ENCODE measurements around the gene SRD5A1.
"Not testable (repeated sequence)": the region's sequence is repeated elsewhere in the genome, so short reads cannot be mapped to it uniquely, and the experiment has no call there.

Gene SRD5A1

DNA sequence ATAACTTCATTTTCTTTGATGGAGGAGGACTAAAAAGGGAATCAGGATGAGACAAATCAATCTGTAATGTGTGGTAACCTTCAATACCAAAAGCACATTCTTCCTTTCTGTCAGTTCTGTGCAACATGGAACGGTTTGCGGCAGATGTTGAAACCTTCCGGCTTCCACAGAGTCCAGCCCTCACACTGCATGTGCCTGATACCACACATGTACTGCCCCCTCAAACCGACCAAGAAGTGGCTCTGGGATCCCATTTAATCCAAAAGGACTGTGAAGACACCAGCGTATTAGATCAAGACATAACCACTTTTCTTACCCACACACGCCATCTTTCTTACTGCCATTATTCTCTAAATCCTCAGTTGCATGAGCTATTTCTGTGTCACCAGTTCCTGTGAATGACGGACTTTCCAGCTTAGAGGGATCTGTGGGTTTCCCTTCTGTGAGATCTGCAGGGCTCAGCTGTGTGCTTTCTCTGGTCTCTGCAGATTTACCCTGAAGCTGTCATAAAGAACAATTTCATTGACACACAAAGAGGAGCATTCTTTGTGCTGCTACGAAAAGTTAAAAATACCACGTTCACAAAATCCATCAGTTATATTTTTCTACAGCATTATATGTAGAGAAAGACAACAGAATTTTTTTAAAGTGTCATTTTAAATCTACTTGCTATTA is 26.2 kb upstream of the SRD5A1 start:
- no peak for DNase-seq

- no peak for DNase-seq
Measured at GRCh38 chr5:6607559-6607936, 25.7 kb upstream of the SRD5A1 start.

DNA sequence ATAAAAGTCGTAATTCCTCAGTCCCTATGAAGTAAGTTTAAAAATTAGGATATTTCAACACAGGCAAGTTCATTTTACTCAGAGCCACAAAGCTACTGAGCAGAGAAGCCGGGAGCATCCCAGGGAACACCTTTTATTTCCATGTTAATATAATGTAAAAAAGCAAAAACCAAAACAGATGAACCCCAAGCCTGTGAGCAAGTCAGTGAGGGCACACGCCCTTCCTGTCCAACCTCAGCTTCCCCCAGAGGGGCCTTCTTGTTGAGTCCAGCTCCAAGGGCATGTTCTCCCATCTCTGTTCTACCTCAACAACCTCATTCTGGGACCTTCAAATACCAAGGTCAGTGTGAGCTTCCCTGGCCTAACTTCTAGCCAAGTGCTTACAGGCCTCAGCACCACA is 25.2 kb upstream of the SRD5A1 start:
- no peak for DNase-seq

DNA sequence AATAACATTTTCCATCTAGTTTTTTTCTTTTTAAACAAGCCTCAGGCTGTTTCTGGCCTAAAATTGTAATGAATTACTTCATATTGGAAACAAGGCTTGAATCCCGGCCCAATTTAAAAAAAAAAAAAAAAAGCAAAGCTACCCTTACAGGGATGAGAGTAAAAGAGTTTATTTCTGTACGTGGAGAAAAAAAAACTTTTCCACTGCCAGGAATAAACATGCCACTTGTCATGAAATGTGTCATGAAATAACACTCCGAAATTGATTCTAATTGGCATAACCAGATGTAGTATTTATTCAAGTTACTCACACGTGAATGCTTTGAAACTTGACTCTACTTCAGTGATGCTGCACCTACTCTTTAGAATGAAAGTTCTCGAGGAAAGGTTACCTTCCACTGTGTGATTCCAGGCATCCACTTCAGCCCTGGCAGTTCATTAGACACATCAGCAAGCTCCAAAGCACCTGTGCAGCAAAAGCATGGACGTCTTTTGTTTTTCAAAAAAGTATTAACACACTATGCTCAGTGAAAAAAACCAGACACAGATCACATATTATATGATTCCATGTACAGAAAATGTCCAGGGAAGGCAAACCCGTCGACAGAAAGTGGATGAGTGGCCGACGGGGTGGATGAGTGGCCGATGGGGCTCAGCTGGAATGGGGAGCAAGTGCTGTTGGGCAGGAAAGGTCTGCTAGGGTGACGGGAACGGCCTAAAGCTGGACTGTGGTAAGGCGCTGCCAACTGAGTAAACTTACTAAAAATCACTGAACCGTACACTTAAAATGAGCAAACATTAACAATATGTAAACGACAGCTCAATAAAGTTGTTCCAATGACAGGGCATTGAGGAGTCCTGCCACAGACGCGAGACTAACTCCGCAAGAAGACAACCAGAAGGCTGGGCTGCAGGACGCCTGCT is 21.6 kb upstream of the SRD5A1 start:
- no peak for DNase-seq

- DNase-seq, result no peak
Measured at GRCh38 chr5:6615034-6615815, 18.0 kb upstream of the SRD5A1 start.

- DNase-seq, result no peak
Measured at GRCh38 chr5:6616632-6617031, 16.6 kb upstream of the SRD5A1 start.

DNA sequence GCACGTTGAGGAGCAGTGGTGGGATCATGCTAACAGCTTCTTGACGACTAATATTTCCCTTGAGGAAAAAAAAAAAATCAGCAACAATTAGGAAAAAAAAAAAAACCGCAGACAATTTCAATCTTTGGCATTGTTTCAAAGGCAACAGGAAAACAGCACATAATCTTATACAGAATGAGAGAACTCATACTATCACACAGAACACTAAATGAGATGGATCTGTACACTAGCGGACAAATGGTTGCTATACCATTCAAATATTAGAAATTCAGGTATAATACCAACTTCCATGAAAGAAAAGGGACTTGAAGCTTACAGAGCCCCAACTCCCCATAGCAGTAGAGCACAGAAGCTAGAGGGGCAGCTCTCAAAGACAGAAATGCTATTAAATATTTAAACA is 10.0 kb upstream of the SRD5A1 start:
- no peak for DNase-seq

DNA sequence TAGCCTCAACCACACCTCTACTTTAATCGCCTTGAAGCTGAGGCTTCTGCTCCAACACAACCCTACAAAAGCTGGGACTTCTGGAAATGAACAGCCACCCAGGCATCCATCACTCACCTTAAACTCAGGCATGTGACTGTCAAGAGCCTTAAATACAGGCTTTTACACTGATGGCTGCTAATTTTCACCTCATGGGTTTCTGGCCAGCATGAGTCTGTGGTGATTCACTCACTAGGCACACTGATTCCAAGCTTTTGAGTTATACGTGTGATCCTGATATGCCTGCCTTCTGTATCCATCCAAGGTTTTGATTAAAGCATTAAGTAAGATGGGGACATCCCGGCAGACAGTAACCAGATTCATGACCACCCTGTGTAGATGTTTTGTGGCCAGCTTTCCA is 9.3 kb upstream of the SRD5A1 start:
- no peak for DNase-seq

GRCh38 chr5:6626508-6626907 is 6.7 kb upstream of the SRD5A1 start:
- DNase-seq, result no peak

- DNase-seq, result no peak
Measured at GRCh38 chr5:6631441-6631840, 1.8 kb upstream of the SRD5A1 start.

- no peak for DNase-seq
Measured at GRCh38 chr5:6632324-6632887, 834 bp upstream of the SRD5A1 start.

DNA sequence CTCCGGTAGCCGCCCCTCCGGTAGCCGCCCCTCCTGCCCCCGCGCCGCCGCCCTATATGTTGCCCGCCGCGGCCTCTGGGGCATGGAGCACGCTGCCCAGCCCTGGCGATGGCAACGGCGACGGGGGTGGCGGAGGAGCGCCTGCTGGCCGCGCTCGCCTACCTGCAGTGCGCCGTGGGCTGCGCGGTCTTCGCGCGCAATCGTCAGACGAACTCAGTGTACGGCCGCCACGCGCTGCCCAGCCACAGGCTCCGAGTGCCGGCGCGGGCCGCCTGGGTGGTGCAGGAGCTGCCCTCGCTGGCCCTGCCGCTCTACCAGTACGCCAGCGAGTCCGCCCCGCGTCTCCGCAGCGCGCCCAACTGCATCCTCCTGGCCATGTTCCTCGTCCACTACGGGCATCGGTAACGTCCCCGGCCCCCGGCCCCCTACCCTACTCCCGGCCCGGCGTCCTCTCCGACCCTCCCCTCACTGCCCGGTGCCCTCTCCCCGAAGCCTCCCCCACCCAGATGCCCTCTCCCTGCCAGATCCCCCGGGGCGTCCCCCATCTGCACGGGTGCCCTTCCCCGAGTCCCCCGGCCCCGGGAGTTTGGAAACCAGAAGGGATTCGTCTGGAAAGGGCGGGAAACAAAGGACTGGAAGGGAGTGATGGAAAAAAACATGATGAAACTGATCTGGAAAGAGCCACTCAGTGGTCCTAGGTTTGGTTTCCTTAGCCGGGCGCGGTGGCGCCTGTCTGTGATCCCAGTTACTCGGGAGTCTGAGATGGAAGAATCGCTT is 417 bp downstream of the SRD5A1 start:
- DNase-seq, result no peak

DNA sequence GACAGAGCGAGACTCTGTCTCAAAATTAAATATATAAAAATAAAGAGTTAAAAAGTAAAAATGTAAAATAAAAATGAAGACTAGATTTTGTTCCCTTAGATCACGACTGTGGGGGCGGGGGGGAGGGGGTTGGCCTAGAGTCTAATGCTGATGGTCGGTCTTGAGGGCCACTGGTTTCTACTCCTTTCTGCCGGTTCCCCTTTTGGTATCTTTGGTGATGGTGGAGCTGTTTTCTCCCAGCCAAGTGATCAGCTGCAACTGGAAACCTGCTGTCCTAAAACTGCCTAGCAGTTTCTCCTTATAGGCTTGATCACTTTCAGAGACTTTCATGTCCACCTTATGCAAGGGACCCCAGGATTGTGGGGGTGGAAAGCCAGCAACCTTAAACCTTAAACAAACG is 1.1 kb downstream of the SRD5A1 start:
- DNase-seq, result no peak

- DNase-seq, result no peak
Measured at GRCh38 chr5:6634788-6635430, 1.7 kb downstream of the SRD5A1 start.

DNA sequence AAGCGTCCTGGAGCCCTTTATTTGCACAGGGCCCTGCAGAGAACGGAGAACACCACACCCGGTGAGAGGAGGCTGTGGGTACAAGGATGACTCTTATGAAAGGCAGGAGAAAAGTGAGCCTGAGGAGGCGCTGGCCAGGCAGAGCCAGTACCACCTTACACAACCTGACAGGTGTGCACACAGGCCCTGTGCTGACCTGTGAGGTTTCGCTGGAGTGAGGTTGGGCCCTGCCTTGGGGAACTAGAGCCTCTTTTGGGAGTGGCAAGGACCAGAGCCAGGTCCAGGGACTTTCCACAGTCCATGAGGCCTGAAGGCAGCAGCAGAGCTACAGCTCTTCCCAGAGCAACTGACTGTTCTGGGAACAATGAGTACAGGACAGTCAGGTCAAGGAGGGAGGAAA is 3.1 kb downstream of the SRD5A1 start:
- no peak for DNase-seq

DNA sequence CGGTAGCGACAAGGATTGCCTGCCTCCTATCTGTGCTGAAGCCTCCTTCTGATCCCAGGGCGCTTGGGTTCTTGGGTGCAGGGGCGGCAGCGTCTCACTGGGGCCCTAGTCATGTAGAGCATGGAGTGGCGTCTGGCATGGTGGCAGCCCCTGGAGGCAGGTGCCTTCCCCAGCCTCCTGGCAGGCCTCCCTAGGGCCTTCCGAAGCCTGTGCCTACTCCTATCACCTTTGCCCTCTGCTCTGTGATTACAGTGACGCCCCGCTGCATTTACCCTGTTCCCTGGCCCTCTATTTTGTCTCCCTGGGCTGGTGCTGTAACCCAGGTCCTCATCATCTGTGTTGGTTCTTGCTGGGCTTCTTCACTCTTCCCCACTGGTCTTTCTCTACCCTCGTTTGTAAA is 3.8 kb downstream of the SRD5A1 start:
- DNase-seq, result no peak

GRCh38 chr5:6637590-6637989 is 4.3 kb downstream of the SRD5A1 start:
- no peak for DNase-seq

- no peak for DNase-seq
Measured at GRCh38 chr5:6638236-6638635, 5.0 kb downstream of the SRD5A1 start.

- DNase-seq, result no peak
Measured at GRCh38 chr5:6642655-6643054, 9.4 kb downstream of the SRD5A1 start.

- no peak for DNase-seq
Measured at GRCh38 chr5:6644794-6645241, 11.6 kb downstream of the SRD5A1 start.

DNA sequence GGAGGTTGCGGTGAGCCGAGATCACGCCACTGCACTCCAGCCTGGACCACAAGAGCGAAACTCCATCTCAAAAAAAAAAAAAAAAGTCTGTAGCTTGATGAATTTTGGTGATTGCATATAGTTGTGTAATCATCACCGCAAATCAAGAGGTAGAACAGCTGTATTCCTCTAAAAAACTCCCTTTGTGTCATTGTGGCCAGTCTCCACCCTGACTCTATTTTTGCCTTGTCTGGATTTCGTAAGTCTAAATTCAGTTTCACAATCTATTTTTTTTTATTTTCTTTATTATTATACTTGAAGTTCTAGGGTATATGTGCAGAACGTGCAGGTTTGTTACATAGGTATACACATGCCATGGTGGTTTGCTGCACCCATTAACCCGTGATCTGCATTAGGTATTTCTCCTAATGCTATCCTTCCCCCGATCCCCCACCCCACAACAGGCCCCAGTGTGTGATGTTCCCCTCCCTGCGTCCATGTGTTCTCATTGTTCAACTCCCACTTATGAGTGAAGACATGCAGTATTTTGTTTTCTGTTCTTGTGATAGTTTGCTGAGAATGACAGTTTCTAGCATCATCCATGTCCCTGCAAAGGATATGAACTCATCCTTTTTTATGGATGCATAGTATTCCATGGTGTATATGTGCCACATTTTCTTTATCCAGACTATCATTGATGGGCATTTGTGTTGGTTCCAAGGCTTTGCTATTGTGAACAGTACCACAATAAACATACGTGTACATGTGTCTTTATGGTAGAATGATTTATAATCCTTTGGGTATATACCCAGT is 12.5 kb downstream of the SRD5A1 start:
- DNase-seq, result not testable (repeated sequence)
